ENCODE measurements around the gene MYO9A. TPM values are rescaled to one million over a fixed set of nuclear protein-coding genes. Genes with fewer than 3 reads are reported as not detected.
A peak's percentile ranks its signal among the peaks of the same experiment; 100 is the strongest.

The MYO9A gene
- total and polyA plus RNA-seq, 10 of the 15 experiments (the other 5 are each of a cell fraction or from before 2014, with no cell fraction given), result 3.3 to 25.3 (median 12.2) TPM

GRCh38 chr15:71888797-71889196 lies 229.2 kb downstream of the MYO9A start:
- Histone ChIP-seq H3K4me2 (ENCODE audit: control insufficient read depth, insufficient read depth) (no peak overlapping the region), H3K9ac (ENCODE audit: control insufficient read depth, insufficient read depth, low read length) (no peak overlapping the region), H3K4me1 (ENCODE audit: control insufficient read depth, insufficient read depth, low read length) (peaks cover 18% of the 10 kb centered on the region), H3K4me3 (no peak overlapping the region), H4K20me1 (ENCODE audit: control insufficient read depth, insufficient read depth) (no peaks in the 10 kb centered on the region), H3K36me3 (ENCODE audit: control insufficient read depth in 2 of 2, insufficient read depth in 2 of 2, low read length in 1 of 2) (no peaks in the 10 kb centered on the region; a peak in 1 of 4 replicates), H3K27ac (ENCODE audit: control insufficient read depth, insufficient read depth) (no peak overlapping the region), H3K27me3 (replicated peaks in 1 of 2; ENCODE audit: control insufficient read depth in 2 of 2, insufficient read depth in 2 of 2, low read length in 1 of 2) (no peaks in the 10 kb centered on the region), H3K79me2 (ENCODE audit: control insufficient read depth, insufficient read depth, low read length) (no peaks in the 10 kb centered on the region), H2AFZ (ENCODE audit: control insufficient read depth, low read depth, low read length) (no peak overlapping the region), H3K9me3 (replicated peaks; ENCODE audit: control insufficient read depth, insufficient read depth, low read length) (no peaks in the 10 kb centered on the region)
- DNase-seq (ENCODE audit: low read depth, low spot score) (peak; percentile 56), FAIRE-seq (peak; percentile 88), ATAC-seq (peak; percentile 93)
- RAD21 ChIA-PET (ENCODE audit: unreplicated experiment), result no interaction called here
- SMC1A ChIA-PET (ENCODE audit: uncharacterized antibody, unreplicated experiment), result no interaction called here
- no TSS peak for BruUV-seq (replicated peaks)
- CTCF ChIA-PET, result interaction anchor here (0.6 kb wide), 1 partner anchor 35 kb away, joined by 3 read pairs; no protein-coding TSS in a partner anchor
- intact Hi-C loops (cut with micrococcal nuclease; ENCODE audit: unreplicated experiment), result no loop called here
- POLR2A ChIA-PET, result no interaction called here
- in situ Hi-C loops (cut with MboI), result no loop called here
- 62% methylated on average over 1 of the region's 1 CpG for WGBS (ENCODE audit: insufficient coverage, insufficient replicate concordance, low lambda C conversion rate, missing lambda C conversion rate)
- TF ChIP-seq POLR2AphosphoS5 (IDR thresholded peaks at IDR 0.05; ENCODE audit: low read length) (no peak), FOXM1 (IDR thresholded peaks at IDR 0.05; ENCODE audit: low read depth, low read length) (no peak), IKZF1 (conservative IDR thresholded peaks at IDR 0.05) (peak; percentile 82), MYB (IDR thresholded peaks at IDR 0.05; ENCODE audit: borderline replicate concordance, low read depth, low read length) (no peak), BMI1 (IDR thresholded peaks at IDR 0.05; ENCODE audit: borderline replicate concordance) (no peak), IKZF2 (IDR thresholded peaks at IDR 0.05) (peak; percentile 96 to 97), ELK1 (IDR thresholded peaks at IDR 0.05; ENCODE audit: low read depth, low read length) (no peak), NFYA (IDR thresholded peaks at IDR 0.05; ENCODE audit: borderline replicate concordance, low read depth, low read length) (no peak), ATF7 (IDR thresholded peaks at IDR 0.05; ENCODE audit: low read depth) (peak; percentile 72), CREB1 (IDR thresholded peaks at IDR 0.05; ENCODE audit: low read depth) (no peak), MLLT1 (IDR thresholded peaks at IDR 0.05) (peak; percentile 54; the same call in 1 of the 2 replicates), SMAD5 (IDR thresholded peaks at IDR 0.05; ENCODE audit: low read depth) (no peak), NFIC (IDR thresholded peaks at IDR 0.05; ENCODE audit: low read depth, low read length) (peak; percentile 62; the same call in 1 of the 2 replicates), POLR2A (IDR thresholded peaks at IDR 0.05; ENCODE audit: low read depth, low read length) (no peak), ATF3 (IDR thresholded peaks at IDR 0.05; ENCODE audit: borderline replicate concordance, extremely low read depth, low read depth, low read length) (no peak), ZBTB33 (IDR thresholded peaks at IDR 0.05) (no peak), SKIL (IDR thresholded peaks at IDR 0.05; ENCODE audit: low read depth, poor library complexity, severe bottlenecking) (peak; percentile 75), EP300 (IDR thresholded peaks at IDR 0.05; ENCODE audit: borderline replicate concordance in 1 of 2, control insufficient read depth in 1 of 2, low read depth in 2 of 2, low read length in 2 of 2) (peak in 1 of 2 experiments; percentile 29; a peak in 1 of 4 replicates)

All from GM12878 (cell line).